ENCODE measurements around the gene CUX1. TPM values are rescaled to one million over a fixed set of nuclear protein-coding genes. Genes with fewer than 3 reads are reported as not detected.

CUX1 gene
- total and polyA plus RNA-seq, 10 of the 15 experiments (the other 5 are each of a cell fraction or from before 2014, with no cell fraction given), result 6.1 to 48.6 (median 25.9) TPM

- TF ChIP-seq HDGF (IDR thresholded peaks at IDR 0.05) (peak; percentile 62; the same call in 1 of the 2 replicates), KDM1A (IDR thresholded peaks at IDR 0.05; ENCODE audit: borderline replicate concordance) (no peak), CREM (IDR thresholded peaks at IDR 0.05; ENCODE audit: low read depth) (peak; percentile 41; the same call in 1 of the 2 replicates), CREB1 (IDR thresholded peaks at IDR 0.05; ENCODE audit: low read depth) (peak; percentile 52; the same call in 1 of the 2 replicates), ELK1 (IDR thresholded peaks at IDR 0.05; ENCODE audit: low read depth, low read length) (no peak), ZNF687 (IDR thresholded peaks at IDR 0.05) (peak; percentile 29; the same call in 1 of the 2 replicates), POU2F2 (IDR thresholded peaks at IDR 0.05; ENCODE audit: borderline replicate concordance, low read depth, low read length) (peak; percentile 17; the same call in 1 of the 3 replicates), MXI1 (IDR thresholded peaks at IDR 0.05; ENCODE audit: low read depth, low read length) (peak; percentile 39; the same call in 1 of the 2 replicates), REST (IDR thresholded peaks at IDR 0.05; ENCODE audit: low read depth, low read length) (no peak), NFIC (IDR thresholded peaks at IDR 0.05; ENCODE audit: low read depth, low read length) (peak; percentile 45), EP300 (IDR thresholded peaks at IDR 0.05; ENCODE audit: borderline replicate concordance in 1 of 2, control insufficient read depth in 1 of 2, low read depth in 2 of 2, low read length in 2 of 2) (peak in 1 of 2 experiments; percentile 63; a peak in 1 of 4 replicates), ZNF592 (IDR thresholded peaks at IDR 0.05) (no peak), TCF12 (IDR thresholded peaks at IDR 0.05; ENCODE audit: low read depth, low read length) (peak; percentile 55), IRF4 (IDR thresholded peaks at IDR 0.05; ENCODE audit: low read depth, low read length) (0 out of 2 replicates have a peak, but pooled peaks have one; percentile 39), SUZ12 (IDR thresholded peaks at IDR 0.05; ENCODE audit: unreplicated experiment) (no peak)
Observed at GRCh38 chr7:101985057-101985902, 167.9 kb downstream of the CUX1 start (continued).
